ENCODE results near the gene ANO4.

DNA sequence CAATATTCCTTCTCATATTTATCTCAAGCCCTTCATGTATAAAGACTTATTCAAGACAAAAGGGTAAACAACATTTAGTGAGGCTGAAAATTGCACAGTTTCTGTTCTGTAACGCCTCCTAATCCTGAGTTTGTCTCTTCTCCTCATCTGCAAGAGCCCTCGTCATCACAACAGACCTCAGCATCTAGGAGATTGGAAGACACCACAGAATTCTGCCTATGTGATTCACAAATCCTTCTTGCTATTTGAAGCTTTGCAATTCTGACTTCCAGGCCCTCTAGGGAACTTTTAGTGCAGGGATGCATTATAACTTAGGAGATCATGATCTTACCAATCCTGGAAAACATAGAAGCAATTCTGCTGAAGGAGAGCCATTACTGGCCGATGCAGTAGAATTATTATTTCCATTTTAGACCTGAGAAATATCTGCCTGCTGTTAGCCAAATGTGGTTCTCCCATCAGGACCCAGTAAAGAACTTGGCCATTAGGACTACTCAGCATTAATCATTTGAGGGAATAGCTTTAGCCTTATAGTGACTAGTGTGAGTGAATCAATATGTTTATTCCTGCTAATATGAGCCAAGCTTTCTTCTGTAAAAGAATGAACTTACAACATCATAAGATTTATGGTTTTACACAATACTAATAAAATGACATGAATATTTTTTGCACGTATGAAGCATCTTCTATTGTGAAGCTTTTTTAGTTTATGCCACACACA lies 119.5 kb downstream of the ANO4 start:
- TF ChIP-seq YY1 (IDR thresholded peaks at IDR 0.05; ENCODE audit: insufficient read depth, insufficient read length) (no peak), ZNF274 (IDR thresholded peaks at IDR 0.05; ENCODE audit: low read depth, low read length) (no peak), SUZ12 (IDR thresholded peaks at IDR 0.05; ENCODE audit: extremely low read depth, insufficient read depth, insufficient read length) (no peak)

All from NT2/D1 (cell line).